Ramos (cell line): ENCODE data around the gene RGS9BP.

ENCODE experiments used
- in situ Hi-C: fragments of 300-500 bp; cut with MboI; formaldehyde crosslinking; loops from one replicate; pipeline ENCODE4 v1.14.3; 2022; ENCODE audit warnings: low sequenced_read_pairs; ENCODE audit not compliant: unreplicated experiment

The RGS9BP gene

DNA sequence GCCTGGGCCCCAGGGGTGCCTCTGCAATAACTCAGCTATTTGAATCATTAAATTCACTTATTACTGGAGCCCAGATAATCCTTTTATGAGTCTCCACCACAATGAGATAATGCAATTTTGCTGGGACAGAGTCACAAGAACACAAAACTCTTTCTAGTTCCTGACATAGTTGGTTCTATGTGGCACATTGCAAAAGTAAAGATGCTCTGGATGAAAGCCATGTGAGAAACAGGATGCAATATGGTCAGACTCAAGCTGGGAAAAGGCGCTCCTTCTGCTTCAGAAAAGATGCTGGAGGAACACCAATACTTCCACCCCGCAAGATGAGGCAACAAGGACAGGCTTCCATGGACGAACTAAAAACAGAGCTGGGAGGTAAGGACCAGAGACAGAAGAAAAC is 6.3 kb upstream of the RGS9BP start:
- in situ Hi-C loops, result no loop called here

- in situ Hi-C loops, result no loop called here
Observed at GRCh38 chr19:32671883-32672593, 3.6 kb upstream of the RGS9BP start.

- in situ Hi-C loops, result no loop called here
Observed at GRCh38 chr19:32672841-32673240, 2.8 kb upstream of the RGS9BP start.

DNA sequence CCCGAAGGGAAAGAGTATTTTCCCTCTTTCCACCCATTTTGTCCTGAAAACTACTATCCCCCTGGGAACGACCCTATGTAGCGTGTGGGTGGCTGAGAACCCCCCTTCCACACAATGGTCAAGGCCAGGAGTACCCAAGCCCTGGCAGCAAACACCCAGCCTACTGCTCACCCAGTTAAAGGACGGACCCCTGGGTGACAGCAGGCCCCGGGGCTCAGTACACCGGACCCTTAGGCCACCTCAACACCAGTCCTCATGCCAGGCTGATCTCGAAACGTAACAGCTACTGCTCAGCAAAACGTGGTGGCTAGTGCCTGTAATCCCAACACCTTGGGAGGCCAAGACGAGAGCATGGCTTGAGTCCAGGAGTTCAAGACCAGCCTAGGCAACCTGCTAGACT is 2.1 kb upstream of the RGS9BP start:
- in situ Hi-C loops, result no loop called here

GRCh38 chr19:32674153-32674930 is 1.3 kb upstream of the RGS9BP start:
- in situ Hi-C loops, result no loop called here

GRCh38 chr19:32674931-32675719 is 523 bp upstream of the RGS9BP start, which contains the start of gene ANKRD27:
Gene ANKRD27, minus strand, starts transcription at chr19:32675180. Its CDS starts 16,165 bp downstream, at chr19:32659015.
- in situ Hi-C loops, result no loop called here

- in situ Hi-C loops, result no loop called here
Observed at GRCh38 chr19:32676186-32676894, 692 bp downstream of the RGS9BP start.

- in situ Hi-C loops, result no loop called here
Observed at GRCh38 chr19:32676895-32677359, 1.3 kb downstream of the RGS9BP start.

GRCh38 chr19:32677657-32678056 is 2.0 kb downstream of the RGS9BP start:
- in situ Hi-C loops, result no loop called here

- in situ Hi-C loops, result no loop called here
Observed at GRCh38 chr19:32680986-32681385, 5.3 kb downstream of the RGS9BP start.

DNA sequence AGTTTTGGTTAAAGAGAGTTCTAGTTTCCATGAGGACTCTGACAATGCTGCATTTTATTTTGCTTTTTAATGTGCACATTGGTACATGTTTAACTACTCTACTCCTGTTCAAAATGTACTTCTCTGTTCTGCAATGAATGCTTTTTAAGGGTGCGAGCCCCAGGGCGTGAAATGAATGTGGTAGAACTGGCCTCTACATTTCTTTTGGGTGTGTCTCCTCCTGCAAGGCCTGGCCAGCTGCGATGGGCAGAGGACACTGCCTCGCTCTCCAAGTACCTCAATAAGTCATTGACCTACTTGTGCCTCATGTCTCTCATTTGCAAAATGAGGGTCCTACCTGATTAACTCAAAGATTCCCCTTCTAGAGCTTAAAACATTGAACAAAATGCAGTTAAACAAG is 6.7 kb downstream of the RGS9BP start:
- in situ Hi-C loops, result no loop called here

DNA sequence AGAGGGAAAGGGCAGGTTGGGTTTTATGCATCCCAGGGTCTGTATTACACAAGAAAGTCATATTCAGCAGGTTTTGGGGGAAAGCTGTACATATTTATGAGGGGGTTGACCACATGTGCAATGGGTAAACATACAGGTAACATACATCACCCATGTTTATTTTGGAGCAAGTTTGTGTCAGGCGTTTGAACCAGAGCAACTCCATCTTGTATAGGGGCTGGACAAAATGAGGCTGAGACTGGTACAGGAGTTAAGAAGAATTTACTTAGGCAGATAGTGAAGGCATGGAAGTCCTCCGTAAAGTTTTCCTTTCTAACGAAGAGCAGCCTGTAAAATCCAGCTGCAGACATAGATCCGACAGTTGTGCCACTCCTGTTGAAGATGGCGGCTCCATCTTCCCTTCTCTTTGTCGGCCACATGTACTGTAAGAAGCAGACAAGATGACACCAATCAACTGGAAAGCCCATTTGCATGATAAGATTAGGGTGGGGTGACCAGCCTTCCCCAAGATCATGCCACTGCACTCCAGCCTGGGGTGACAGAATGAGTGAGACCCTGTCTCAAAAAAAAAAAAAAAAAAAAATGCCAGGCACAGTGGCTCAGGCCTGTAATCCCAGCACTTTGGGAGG is 11.3 kb downstream of the RGS9BP start:
- in situ Hi-C loops, result no loop called here

DNA sequence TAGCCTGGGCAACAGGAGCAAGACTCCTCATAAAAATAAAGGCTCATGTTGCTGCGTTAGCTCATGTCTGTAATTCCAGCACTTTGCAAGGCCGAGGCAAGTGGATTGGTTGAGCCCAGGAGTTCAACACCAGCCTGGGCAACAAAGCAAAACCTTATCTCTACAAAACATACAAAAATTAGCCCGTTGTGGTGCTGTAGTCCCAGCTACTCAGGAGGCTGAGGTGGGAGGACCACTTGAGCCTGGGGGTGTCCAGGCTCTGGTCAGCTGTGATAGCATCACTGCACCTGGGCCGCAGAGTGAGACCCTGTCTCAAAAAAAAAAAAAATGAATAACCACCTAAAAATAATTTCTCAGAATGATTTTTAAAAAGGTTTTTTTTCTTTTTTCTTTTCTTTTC is 12.0 kb downstream of the RGS9BP start:
- in situ Hi-C loops, result no loop called here

DNA sequence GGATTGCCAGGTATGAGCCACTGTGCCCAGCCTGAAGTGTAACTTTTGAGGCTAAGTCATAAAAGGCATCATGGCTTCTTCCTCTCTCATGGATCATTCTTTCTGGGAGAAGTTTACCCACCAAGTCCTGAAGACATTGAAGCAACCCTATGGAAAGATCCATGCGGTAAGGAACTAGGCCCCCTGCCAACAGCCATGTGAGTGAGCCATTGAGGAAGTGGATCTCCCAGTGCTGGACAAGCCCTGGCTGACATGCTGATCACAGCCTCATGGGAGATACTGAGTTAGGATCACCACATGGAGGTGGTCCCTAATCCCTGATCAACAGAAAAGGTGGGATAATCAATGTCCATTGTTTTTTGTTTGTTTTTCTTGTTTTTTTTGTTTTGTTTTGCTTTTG is 12.7 kb downstream of the RGS9BP start:
- in situ Hi-C loops, result no loop called here

- in situ Hi-C loops, result no loop called here
Observed at GRCh38 chr19:32691291-32691951, 15.8 kb downstream of the RGS9BP start, which contains the start of gene NUDT19. Gene NUDT19, plus strand, starts transcription at chr19:32691821. Its CDS starts 140 bp downstream, at chr19:32691961.

- in situ Hi-C loops, result no loop called here
Observed at GRCh38 chr19:32691952-32692726, 16.5 kb downstream of the RGS9BP start.

DNA sequence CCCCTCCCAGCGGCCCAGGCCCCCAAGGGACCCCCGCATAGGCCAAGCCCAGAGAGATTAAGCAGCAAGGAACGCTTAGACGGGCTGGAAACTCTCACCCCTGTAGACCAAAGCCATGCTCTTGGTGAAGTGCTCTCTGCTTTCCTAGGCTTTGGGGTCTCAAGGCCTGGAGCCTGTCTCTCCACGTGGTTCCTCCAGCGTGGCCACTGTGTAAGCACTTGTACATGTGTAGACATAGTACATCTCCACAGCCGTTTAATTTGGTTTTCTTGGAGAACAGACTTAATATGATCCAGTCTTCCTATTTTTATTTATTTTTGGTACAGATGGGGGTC is 17.0 kb downstream of the RGS9BP start:
- in situ Hi-C loops, result no loop called here
